Measurements from ENCODE around the gene SDC3.

- TF ChIP-seq CTCF (IDR thresholded peaks at IDR 0.05) (no peak), POLR2A (IDR thresholded peaks at IDR 0.05) (no peak)
These were observed 3.7 kb upstream of the SDC3 start for GRCh38 chr1:30912224-30912623.
